ENCODE measurements around the gene TNFAIP8. TPM values are rescaled to one million over a fixed set of nuclear protein-coding genes. Genes with fewer than 3 reads are reported as not detected.

The TNFAIP8 gene
- total RNA-seq, 1 experiment from 2014 or later = 7.3 TPM

DNA sequence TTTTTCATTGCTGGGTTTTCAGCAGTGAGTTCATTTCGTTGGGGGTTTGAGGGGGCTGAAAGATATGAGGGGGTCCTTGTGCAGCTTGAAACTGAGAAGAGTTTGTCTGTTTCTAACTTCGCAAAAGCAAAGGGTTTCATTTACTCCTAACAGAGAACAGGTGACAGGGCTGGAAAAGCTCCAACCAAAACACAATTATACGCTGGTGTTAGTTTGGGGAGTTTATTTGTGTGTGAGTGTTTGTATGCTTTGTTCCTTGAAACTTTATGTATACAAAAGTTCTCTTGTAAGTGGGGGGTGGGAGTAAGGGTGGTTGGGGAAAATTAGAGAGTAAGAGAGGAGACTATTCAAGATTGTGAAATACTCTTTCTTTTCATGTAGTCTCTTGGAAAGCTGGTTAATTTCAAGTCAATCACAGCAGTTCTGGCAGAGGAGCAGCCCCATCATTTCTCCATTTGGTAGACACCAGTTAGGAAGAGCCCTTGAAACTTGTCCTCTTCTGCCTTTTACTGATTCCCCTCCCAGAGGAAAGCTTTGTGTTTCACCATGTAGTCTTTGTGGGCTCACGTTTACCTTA, 881 bp downstream of the TNFAIP8 start:
- Mint-ChIP-seq H3K4me3 (peak overlapping the region; percentile 86 to 88), H3K4me1 (peaks cover 72 to 73% of the 10 kb centered on the region in 2 experiments), H3K9me3 (no peaks in the 10 kb centered on the region), H3K27me3 (ENCODE audit: low read depth) (peaks cover 21% of the 10 kb centered on the region), H3K36me3 (ENCODE audit: insufficient read depth in 1 of 3, low read depth in 3 of 3) (no peaks in the 10 kb centered on the region), H3K27ac (0 out of 7 replicates have a peak overlapping the region, but pooled peaks of 1 of the 3 experiments have one; percentile 51)
- no peak for DNase-seq
- Histone ChIP-seq H3K27me3 (ENCODE audit: insufficient read depth, low read length) (no peaks in the 10 kb centered on the region), H2AK5ac (ENCODE audit: insufficient read length, low read length) (no peak overlapping the region), H3K56ac (ENCODE audit: insufficient read length, low read depth, low read length) (no peak overlapping the region), H3K14ac (ENCODE audit: insufficient read depth, low read length) (no peak overlapping the region), H3K9ac (ENCODE audit: extremely low read depth, insufficient read length, low read length) (no peak overlapping the region), H2AFZ (ENCODE audit: low read length) (no peak overlapping the region), H3K4ac (ENCODE audit: low read depth, low read length) (no peak overlapping the region), H2BK12ac (ENCODE audit: insufficient read length, low read depth, low read length) (no peak overlapping the region), H4K8ac (replicated peaks; ENCODE audit: insufficient read length, low read depth, low read length) (no peak overlapping the region), H3K23ac (ENCODE audit: insufficient read length, low read depth, low read length) (no peak overlapping the region), H3K23me2 (ENCODE audit: insufficient read length, low read depth, low read length, poor library complexity, severe bottlenecking) (peaks cover 14% of the 10 kb centered on the region), H3K27ac (ENCODE audit: insufficient read length, low read depth, low read length) (no peak overlapping the region), H4K20me1 (ENCODE audit: control insufficient read depth, insufficient read depth, insufficient read length) (no peaks in the 10 kb centered on the region), H3K9me3 (ENCODE audit: control insufficient read depth, low read depth, low read length) (no peaks in the 10 kb centered on the region), H4K5ac (ENCODE audit: insufficient read length, low read depth, low read length) (no peak overlapping the region), H4K91ac (ENCODE audit: insufficient read length, low read depth, low read length) (no peak overlapping the region), H3T11ph (ENCODE audit: low read length) (no peak overlapping the region), H3K79me2 (ENCODE audit: insufficient read depth, low read length) (no peaks in the 10 kb centered on the region), H2BK5ac (ENCODE audit: insufficient read length, low read length) (no peak overlapping the region), H2BK20ac (ENCODE audit: low read depth, low read length, poor library complexity, severe bottlenecking) (no peak overlapping the region), H2BK120ac (ENCODE audit: low read depth, low read length, poor library complexity, severe bottlenecking) (no peak overlapping the region), H3K18ac (ENCODE audit: insufficient read length, low read depth, low read length) (no peak overlapping the region), H3K4me2 (ENCODE audit: insufficient read depth, insufficient read length, low read length) (peak overlapping the region; percentile 92), H3K4me1 (ENCODE audit: insufficient read depth, low read length) (peaks cover 16% of the 10 kb centered on the region; the same call in 1 of the 2 replicates), H3K79me1 (ENCODE audit: insufficient read depth, low read depth, low read length, poor library complexity, severe bottlenecking) (no peaks in the 10 kb centered on the region), H2BK15ac (ENCODE audit: low read depth, low read length) (no peak overlapping the region)
- no peak for TF ChIP-seq CTCF (conservative IDR thresholded peaks at IDR 0.05)
- no CpG with 5 or more reads among the region's 4 CpGs for WGBS (ENCODE audit: extremely low coverage, insufficient read length, low lambda C conversion rate)

Data from H9 (cell line).